GM10266 (cell line): Measurements from ENCODE around the gene P4HA2.

Experiments
- DNase-seq: peaks from one replicate; pipeline ENCODE4 v3.0.0; 2012; ENCODE audit errors: extremely low spot score
- TF ChIP-seq, protein P1 (sequence below): IDR thresholded peaks from 2 replicates; pipeline ENCODE4 v1.5.1; 2012; ENCODE audit warnings: mild to moderate bottlenecking, low read depth; ENCODE audit not compliant: control insufficient read depth, insufficient read depth; ENCODE audit errors: missing control alignments

P4HA2 gene

DNA sequence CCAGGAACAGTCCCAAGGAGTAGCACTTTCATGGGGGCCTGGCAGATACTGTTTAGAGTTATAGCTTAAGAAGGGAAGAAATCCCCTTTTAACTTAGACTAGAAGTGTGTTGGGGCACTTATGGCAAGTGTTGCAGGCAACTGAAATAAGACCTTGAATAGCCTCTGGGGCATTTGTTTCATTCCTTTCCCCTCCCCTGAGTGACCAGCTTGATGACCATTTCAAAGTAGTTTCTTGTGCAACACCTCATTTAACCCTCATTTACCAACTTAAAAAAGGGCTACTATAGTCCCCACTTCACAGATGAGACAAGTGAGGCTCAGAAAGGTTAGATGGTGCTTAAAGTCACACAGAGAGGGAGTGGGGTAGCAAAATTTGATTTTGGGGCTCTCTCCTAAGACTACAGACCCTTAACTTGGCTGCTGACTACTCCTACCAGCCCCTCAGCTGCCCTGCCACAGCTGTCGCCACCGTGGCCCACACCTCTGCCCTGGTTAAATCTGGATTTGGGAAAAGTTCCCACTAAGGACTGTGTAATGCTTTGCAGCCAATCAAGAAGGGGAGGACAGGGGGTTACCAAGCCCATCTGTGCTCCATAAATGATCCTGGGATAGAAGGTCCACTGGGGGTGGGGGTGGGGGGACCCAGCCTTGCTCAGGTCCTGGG, 35.4 kb upstream of the P4HA2 start:
- no peak for DNase-seq
- TF ChIP-seq, protein P1, sequence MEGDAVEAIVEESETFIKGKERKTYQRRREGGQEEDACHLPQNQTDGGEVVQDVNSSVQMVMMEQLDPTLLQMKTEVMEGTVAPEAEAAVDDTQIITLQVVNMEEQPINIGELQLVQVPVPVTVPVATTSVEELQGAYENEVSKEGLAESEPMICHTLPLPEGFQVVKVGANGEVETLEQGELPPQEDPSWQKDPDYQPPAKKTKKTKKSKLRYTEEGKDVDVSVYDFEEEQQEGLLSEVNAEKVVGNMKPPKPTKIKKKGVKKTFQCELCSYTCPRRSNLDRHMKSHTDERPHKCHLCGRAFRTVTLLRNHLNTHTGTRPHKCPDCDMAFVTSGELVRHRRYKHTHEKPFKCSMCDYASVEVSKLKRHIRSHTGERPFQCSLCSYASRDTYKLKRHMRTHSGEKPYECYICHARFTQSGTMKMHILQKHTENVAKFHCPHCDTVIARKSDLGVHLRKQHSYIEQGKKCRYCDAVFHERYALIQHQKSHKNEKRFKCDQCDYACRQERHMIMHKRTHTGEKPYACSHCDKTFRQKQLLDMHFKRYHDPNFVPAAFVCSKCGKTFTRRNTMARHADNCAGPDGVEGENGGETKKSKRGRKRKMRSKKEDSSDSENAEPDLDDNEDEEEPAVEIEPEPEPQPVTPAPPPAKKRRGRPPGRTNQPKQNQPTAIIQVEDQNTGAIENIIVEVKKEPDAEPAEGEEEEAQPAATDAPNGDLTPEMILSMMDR: no peak

DNA sequence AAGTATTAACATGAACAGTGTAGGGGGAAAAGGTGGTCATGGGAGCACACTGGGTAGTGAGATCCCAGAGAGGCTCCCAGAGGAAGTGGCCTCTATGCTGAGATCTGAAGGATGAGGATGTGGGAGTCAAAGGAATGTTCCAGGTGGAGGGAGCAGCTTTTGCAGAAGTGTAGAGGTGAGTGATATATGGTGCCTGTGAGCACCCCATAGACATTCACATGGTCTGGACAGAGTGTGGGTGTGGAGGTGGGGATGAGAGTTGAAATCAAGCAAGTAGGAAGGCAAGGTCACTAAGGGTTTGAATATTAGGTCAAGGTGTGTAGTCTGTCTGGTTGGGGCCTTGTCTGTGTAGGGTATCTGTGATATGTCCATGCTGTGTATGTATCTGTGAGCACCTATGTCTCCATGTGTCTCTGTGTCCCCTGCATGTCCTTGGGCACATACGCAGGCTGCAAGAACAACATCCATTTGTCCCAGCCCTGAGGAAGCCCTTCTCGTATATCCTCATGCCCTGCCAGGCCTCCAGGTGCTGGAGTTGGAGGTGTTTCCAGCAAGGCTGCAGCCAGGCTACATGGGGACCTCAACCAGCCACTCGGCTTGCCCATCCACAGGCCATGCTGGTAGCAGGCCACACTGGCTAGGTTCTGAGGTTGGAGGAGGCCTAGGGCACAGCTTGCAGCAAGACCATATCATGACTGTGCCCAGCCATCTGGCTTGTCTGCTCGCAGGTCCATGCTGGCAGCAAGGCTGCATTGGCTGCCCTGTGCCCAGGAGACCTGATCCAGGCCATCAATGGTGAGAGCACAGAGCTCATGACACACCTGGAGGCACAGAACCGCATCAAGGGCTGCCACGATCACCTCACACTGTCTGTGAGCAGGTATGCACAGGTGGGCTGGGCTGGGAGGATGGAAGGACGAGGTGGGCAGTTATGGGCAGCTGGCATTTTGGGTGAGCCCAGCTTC, 34.5 kb upstream of the P4HA2 start:
- TF ChIP-seq, protein P1: no peak

DNA sequence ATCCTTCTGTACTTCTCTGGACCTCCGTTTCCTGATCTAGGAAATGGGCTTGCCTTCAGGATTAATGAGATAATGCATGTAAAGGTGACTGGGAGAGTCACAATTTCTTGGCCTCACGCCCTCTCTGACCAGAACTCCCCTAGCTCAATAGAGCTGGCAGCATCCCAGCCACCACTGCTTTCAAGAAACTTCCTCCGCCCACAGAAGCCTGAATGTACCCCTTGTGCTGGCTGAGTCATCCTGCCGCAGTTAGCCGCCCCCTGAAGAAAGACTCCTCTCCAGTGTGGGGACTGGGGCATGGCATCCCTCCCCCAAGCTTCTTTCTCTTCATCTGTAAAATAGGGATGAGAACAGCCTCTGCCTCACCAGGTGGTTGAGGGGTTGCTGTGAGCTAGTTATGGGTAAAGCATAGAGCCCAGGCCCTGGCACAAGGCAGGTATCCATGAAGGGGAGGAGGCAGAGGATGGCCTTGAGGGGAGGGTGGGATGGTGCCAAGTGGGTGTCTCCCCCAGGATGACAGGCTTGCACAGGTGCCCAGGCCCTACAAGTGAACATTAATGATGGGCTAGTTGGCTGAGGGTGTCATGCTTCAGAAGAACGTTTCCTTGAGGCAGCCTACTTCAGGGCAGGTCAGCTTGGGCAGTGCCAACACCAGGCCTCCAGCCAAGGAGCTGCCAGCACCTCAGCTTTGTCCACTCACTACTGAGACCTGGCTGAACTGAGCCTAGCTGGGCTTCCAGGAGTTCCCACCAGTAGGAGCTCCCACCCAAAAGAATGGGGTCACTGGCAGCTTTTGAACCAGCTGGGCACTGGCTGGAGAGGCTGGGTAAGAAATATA, 33.3 kb upstream of the P4HA2 start:
- peak; percentile 64 for DNase-seq
- TF ChIP-seq, protein P1: no peak

More for the DNA sequence above, 34.5 kb upstream of the P4HA2 start:
- no peak for DNase-seq

DNA sequence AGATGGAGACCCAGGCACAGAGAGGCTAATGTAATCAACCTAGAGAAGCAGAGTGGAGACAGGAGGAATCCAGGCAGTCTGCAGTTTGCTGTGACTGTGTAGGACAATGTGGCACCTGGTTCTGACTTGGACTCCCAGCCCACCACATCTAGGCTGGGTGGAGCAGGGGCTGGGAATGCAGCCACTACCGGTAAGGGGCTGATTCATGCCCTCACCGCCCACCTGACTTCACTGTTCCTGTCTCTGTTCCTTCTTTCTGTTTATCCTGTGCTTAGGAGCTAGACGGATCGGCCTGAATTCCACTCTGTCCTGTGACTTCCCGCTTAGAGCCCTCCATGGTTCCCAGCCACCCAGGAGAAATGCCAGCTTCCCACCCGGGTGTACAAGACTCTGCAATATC, 32.4 kb upstream of the P4HA2 start:
- TF ChIP-seq, protein P1: no peak
- no peak for DNase-seq

DNA sequence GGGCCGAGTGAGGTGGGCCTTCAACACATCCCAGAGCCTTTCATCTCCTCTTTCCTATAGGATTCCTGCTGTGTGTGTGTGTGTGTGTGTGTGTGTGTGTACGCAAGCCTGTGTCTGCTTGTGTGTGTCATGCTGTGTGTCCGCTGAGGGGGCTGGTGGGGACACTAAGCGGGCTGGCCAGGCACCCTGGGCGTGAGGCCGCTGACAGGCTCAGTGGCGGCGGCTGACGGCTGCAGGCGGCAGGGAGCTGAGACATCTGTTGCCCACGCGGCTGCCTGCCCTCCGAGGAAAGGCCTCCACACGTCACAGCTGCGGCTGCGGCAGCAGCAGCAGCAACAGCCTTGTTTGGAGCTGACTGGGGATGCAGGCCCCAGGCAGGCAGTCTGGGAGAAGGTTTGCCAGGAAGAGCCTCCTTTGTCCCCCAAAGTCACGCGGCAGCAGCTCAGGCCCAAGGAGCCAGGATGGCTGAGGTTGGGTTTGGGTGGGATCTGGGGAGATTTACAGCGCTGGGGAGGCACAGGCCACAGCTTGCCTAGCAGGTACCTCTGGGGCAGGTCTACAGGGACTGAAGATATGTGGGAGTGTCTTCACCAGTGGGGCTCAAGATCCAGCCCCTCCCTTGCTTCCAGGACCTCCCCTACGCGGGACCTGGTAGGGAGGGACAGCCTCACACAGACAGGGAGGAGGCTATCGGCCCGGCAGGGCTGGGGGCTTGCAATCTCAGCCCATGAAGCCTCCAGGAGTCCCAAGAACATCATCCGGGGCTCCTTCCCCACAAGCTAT, 31.6 kb upstream of the P4HA2 start:
- TF ChIP-seq, protein P1: no peak
- no peak for DNase-seq
